Trophoblast cell (in vitro differentiated cells and primary cell): ENCODE results near the gene RFPL4AL1.

Experiments used
- DNase-seq, 2 donors: peaks; one replicate each; pipeline ENCODE4 v3.0.0-alpha.2; 2016
- H2AFZ ChIP-seq: 2 replicates; pipeline ENCODE4 v1.6.1; 2013; ENCODE audit warnings: low read length, moderate library complexity, mild to moderate bottlenecking; ENCODE audit not compliant: insufficient read depth, poor library complexity
- H2AK5ac ChIP-seq: 2 replicates; pipeline ENCODE4 v1.6.1; 2013; ENCODE audit warnings: mild to moderate bottlenecking, low read length
- H2BK120ac ChIP-seq: 2 replicates; pipeline ENCODE4 v1.6.1; 2013; ENCODE audit warnings: low read length, mild to moderate bottlenecking, moderate library complexity; ENCODE audit not compliant: insufficient read depth, poor library complexity
- H2BK12ac ChIP-seq: 2 replicates; pipeline ENCODE4 v1.6.1; 2013; ENCODE audit warnings: mild to moderate bottlenecking, low read length, moderate library complexity
- H2BK5ac ChIP-seq: 2 replicates; pipeline ENCODE4 v1.6.1; 2013; ENCODE audit warnings: low read length, low read depth, moderate library complexity, mild to moderate bottlenecking; ENCODE audit not compliant: poor library complexity
- H3K14ac ChIP-seq: 2 replicates; pipeline ENCODE4 v1.6.1; 2013; ENCODE audit warnings: mild to moderate bottlenecking, low read length
- H3K18ac ChIP-seq: 2 replicates; pipeline ENCODE4 v1.6.1; 2013; ENCODE audit warnings: mild to moderate bottlenecking, low read length
- H3K23ac ChIP-seq: 2 replicates; pipeline ENCODE4 v1.6.1; 2013; ENCODE audit warnings: low read length
- H3K27ac ChIP-seq: 2 replicates; pipeline ENCODE4 v1.5.1; 2013; ENCODE audit warnings: low read depth, mild to moderate bottlenecking, inconsistent platforms, low read length, moderate library complexity
- H3K27me3 ChIP-seq: 2 replicates; pipeline ENCODE4 v1.6.1; 2013; ENCODE audit warnings: inconsistent platforms, mild to moderate bottlenecking, low read length, moderate library complexity; ENCODE audit not compliant: insufficient read depth
- H3K36me3 ChIP-seq, 2 experiments: 1 replicate in 1 of 2; 2 replicates in 1 of 2; pipeline ENCODE4 v1.6.1; 2013; ENCODE audit warnings: low read length in 2 of 2, mild to moderate bottlenecking in 2 of 2, moderate library complexity in 1 of 2; ENCODE audit not compliant: insufficient read depth in 2 of 2, control insufficient read depth in 1 of 2
- H3K4ac ChIP-seq: 2 replicates; pipeline ENCODE4 v1.6.1; 2013; ENCODE audit warnings: low read depth, mild to moderate bottlenecking, low read length, moderate library complexity
- H3K4me1 ChIP-seq, 2 experiments: 1 replicate in 1 of 2; 2 replicates in 1 of 2; pipeline ENCODE4 v1.6.1; 2013; ENCODE audit warnings: low read length in 2 of 2, mild to moderate bottlenecking in 2 of 2, moderate library complexity in 1 of 2; ENCODE audit not compliant: insufficient read depth in 2 of 2, control insufficient read depth in 1 of 2
- H3K4me2 ChIP-seq: 2 replicates; pipeline ENCODE4 v1.6.1; 2013; ENCODE audit warnings: inconsistent platforms, mild to moderate bottlenecking, low read length, moderate library complexity
- H3K4me3 ChIP-seq: 2 replicates; pipeline ENCODE4 v1.5.1; 2013; ENCODE audit warnings: mild to moderate bottlenecking, low read depth, low read length, inconsistent platforms
- H3K79me1 ChIP-seq: one replicate; pipeline ENCODE4 v1.6.1; 2013; ENCODE audit warnings: low read length
- H3K79me2 ChIP-seq: 2 replicates; pipeline ENCODE4 v1.6.1; 2013; ENCODE audit warnings: low read length, mild to moderate bottlenecking; ENCODE audit not compliant: control insufficient read depth, insufficient read depth, poor library complexity
- H3K9ac ChIP-seq: 2 replicates; pipeline ENCODE4 v1.6.1; 2013; ENCODE audit warnings: mild to moderate bottlenecking, low read length
- H3K9me3 ChIP-seq: 2 replicates; pipeline ENCODE4 v1.6.1; 2013; ENCODE audit warnings: low read depth, mild to moderate bottlenecking, control low read depth, inconsistent platforms, low read length; ENCODE audit not compliant: insufficient read depth
- H4K12ac ChIP-seq: 2 replicates; pipeline ENCODE4 v1.6.1; 2013; ENCODE audit warnings: low read depth, mild to moderate bottlenecking, low read length, moderate library complexity
- H4K8ac ChIP-seq: 2 replicates; pipeline ENCODE4 v1.6.1; 2013; ENCODE audit warnings: low read depth, mild to moderate bottlenecking, low read length, moderate library complexity
- H4K91ac ChIP-seq: one replicate; pipeline ENCODE4 v1.6.1; 2013; ENCODE audit warnings: low read depth, mild to moderate bottlenecking, low read length, moderate library complexity
- WGBS: extraction: QIAGEN DNeasy Blood & Tissue Kit; methylation state at CpG from one replicate; pipeline ENCODE4 v1.1.7; 2013; ENCODE audit warnings: missing lambda C conversion rate; ENCODE audit not compliant: insufficient read length, insufficient coverage; ENCODE audit errors: extremely low coverage; 5-methylcytosine and 5-hydroxymethylcytosine counted together

Gene RFPL4AL1

GRCh38 chr19:55777528-55777927 is 8.6 kb downstream of the RFPL4AL1 start:
- Histone ChIP-seq H2BK5ac (no peak overlapping the region), H2AFZ (no peak overlapping the region), H3K9ac (no peak overlapping the region), H2AK5ac (no peak overlapping the region), H4K12ac (no peak overlapping the region), H2BK12ac (no peak overlapping the region), H3K4ac (no peak overlapping the region), H3K14ac (no peak overlapping the region), H4K8ac (no peak overlapping the region), H4K91ac (no peak overlapping the region), H3K4me2 (no peak overlapping the region), H3K23ac (no peak overlapping the region), H3K4me3 (no peak overlapping the region), H3K79me1 (no peaks in the 10 kb centered on the region), H3K79me2 (no peaks in the 10 kb centered on the region), H3K9me3 (peaks cover 21% of the 10 kb centered on the region), H3K4me1 (no peaks in the 10 kb centered on the region), H3K18ac (no peak overlapping the region), H2BK120ac (no peak overlapping the region), H3K27me3 (no peaks in the 10 kb centered on the region), H3K36me3 (no peaks in the 10 kb centered on the region), H3K27ac (no peak overlapping the region)
- peak in 1 of 2 donors; percentile 46 for DNase-seq
- WGBS, result no CpG with 5 or more reads among the region's 7 CpGs

GRCh38 chr19:55778331-55778730 is 9.4 kb downstream of the RFPL4AL1 start:
- H3K4me2 ChIP-seq, result no peak overlapping the region
- H3K18ac ChIP-seq, result no peak overlapping the region
- H3K9me3 ChIP-seq, result peaks cover 23% of the 10 kb centered on the region
- H4K8ac ChIP-seq, result no peak overlapping the region
- no peak overlapping the region for H3K14ac ChIP-seq
- no peak for DNase-seq
- H4K91ac ChIP-seq, result no peak overlapping the region
- no peaks in the 10 kb centered on the region for H3K79me1 ChIP-seq
- no peaks in the 10 kb centered on the region for H3K27me3 ChIP-seq
- no peak overlapping the region for H3K27ac ChIP-seq
- no peak overlapping the region for H2AK5ac ChIP-seq
- H2BK5ac ChIP-seq, result no peak overlapping the region
- H3K23ac ChIP-seq, result no peak overlapping the region
- H3K4me3 ChIP-seq, result no peak overlapping the region
- no peak overlapping the region for H3K4ac ChIP-seq
- no peaks in the 10 kb centered on the region for H3K79me2 ChIP-seq
- no peak overlapping the region for H2AFZ ChIP-seq
- no peaks in the 10 kb centered on the region for H3K4me1 ChIP-seq
- no peak overlapping the region for H4K12ac ChIP-seq
- H3K9ac ChIP-seq, result no peak overlapping the region
- no peak overlapping the region for H2BK120ac ChIP-seq
- no peak overlapping the region for H2BK12ac ChIP-seq
- WGBS, result no CpG with 5 or more reads among the region's 16 CpGs
- no peaks in the 10 kb centered on the region for H3K36me3 ChIP-seq

- no peak overlapping the region for H3K27ac ChIP-seq
- no peak overlapping the region for H4K8ac ChIP-seq
- no peak overlapping the region for H2BK12ac ChIP-seq
- peak in 1 of 2 donors; percentile 36 for DNase-seq
- H3K27me3 ChIP-seq, result no peaks in the 10 kb centered on the region
- H3K9me3 ChIP-seq, result peaks cover 24% of the 10 kb centered on the region
- H3K4me1 ChIP-seq, result no peaks in the 10 kb centered on the region
- no peaks in the 10 kb centered on the region for H3K79me2 ChIP-seq
- no peak overlapping the region for H2AFZ ChIP-seq
- no peaks in the 10 kb centered on the region for H3K36me3 ChIP-seq
- no peak overlapping the region for H3K18ac ChIP-seq
- no CpG with 5 or more reads among the region's 5 CpGs for WGBS
- H4K12ac ChIP-seq, result no peak overlapping the region
- no peak overlapping the region for H2BK5ac ChIP-seq
- no peak overlapping the region for H3K23ac ChIP-seq
- H3K4me2 ChIP-seq, result no peak overlapping the region
- no peak overlapping the region for H2BK120ac ChIP-seq
- H3K4me3 ChIP-seq, result no peak overlapping the region
- H3K79me1 ChIP-seq, result no peaks in the 10 kb centered on the region
- no peak overlapping the region for H3K4ac ChIP-seq
- no peak overlapping the region for H4K91ac ChIP-seq
- H2AK5ac ChIP-seq, result no peak overlapping the region
- H3K9ac ChIP-seq, result no peak overlapping the region
- H3K14ac ChIP-seq, result no peak overlapping the region
Measured at GRCh38 chr19:55781112-55781511, 12.2 kb downstream of the RFPL4AL1 start.

DNA sequence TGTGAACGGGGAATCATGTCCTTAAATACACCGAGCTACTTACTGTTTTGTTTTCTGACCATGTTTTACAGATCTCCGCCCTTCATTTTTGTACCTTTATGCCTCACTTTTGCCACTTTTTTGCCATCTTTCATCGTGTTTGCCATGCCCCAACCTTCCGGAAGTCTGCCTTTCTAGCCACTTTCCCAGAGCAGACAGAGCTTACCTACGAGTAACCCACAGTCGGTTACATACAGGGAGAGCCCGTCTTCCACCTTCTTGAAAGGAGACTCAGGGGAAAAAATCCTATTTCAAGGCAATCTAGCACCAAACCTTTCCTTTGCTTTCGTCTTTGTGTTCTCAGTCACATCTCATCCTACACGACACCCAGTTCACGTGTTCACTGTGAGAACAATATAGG is 26.1 kb downstream of the RFPL4AL1 start:
- no peak overlapping the region for H3K4ac ChIP-seq
- no peak overlapping the region for H3K9ac ChIP-seq
- no peak overlapping the region for H3K27ac ChIP-seq
- H4K91ac ChIP-seq, result no peak overlapping the region
- H2BK5ac ChIP-seq, result no peak overlapping the region
- no peaks in the 10 kb centered on the region for H3K79me1 ChIP-seq
- H2AK5ac ChIP-seq, result no peak overlapping the region
- no peak overlapping the region for H3K4me3 ChIP-seq
- peaks cover 25% of the 10 kb centered on the region for H3K9me3 ChIP-seq
- H3K23ac ChIP-seq, result no peak overlapping the region
- H3K27me3 ChIP-seq, result no peaks in the 10 kb centered on the region
- no peaks in the 10 kb centered on the region for H3K79me2 ChIP-seq
- WGBS, result no CpG with 5 or more reads among the region's 11 CpGs
- H3K14ac ChIP-seq, result no peak overlapping the region
- no peak overlapping the region for H4K12ac ChIP-seq
- no peak for DNase-seq
- H3K36me3 ChIP-seq, result no peaks in the 10 kb centered on the region
- no peak overlapping the region for H2BK12ac ChIP-seq
- no peak overlapping the region for H2AFZ ChIP-seq
- no peaks in the 10 kb centered on the region for H3K4me1 ChIP-seq
- H2BK120ac ChIP-seq, result no peak overlapping the region
- no peak overlapping the region for H4K8ac ChIP-seq
- no peak overlapping the region for H3K4me2 ChIP-seq
- H3K18ac ChIP-seq, result no peak overlapping the region
